Superior temporal gyrus (tissue), 1 donor: ENCODE results near the gene FBXL14.

Experiments used
- DNase-seq: peaks from one replicate; pipeline ENCODE4 v3.0.0-alpha.2; 2016; ENCODE audit errors: extremely low spot score

The FBXL14 gene

GRCh38 chr12:1594261-1595025 lies at the start of gene FBXL14:
TSS of gene FBXL14 (minus strand) at chr12:1594581. CDS start at chr12:1594066, 515 bp downstream.
- DNase-seq: peak; percentile 90

GRCh38 chr12:1643905-1644533 lies 49.6 kb upstream of the FBXL14 start:
- no peak for DNase-seq

GRCh38 chr12:1643043-1643442 lies 48.7 kb upstream of the FBXL14 start:
- no peak for DNase-seq

GRCh38 chr12:1642513-1642912 lies 48.1 kb upstream of the FBXL14 start:
- no peak for DNase-seq

GRCh38 chr12:1640328-1641234 lies 46.2 kb upstream of the FBXL14 start:
- DNase-seq: no peak

- no peak for DNase-seq
Measured at GRCh38 chr12:1639538-1639937, 45.2 kb upstream of the FBXL14 start.

GRCh38 chr12:1638203-1638602 lies 43.8 kb upstream of the FBXL14 start:
- no peak for DNase-seq

- no peak for DNase-seq
Measured at GRCh38 chr12:1635301-1636095, 41.1 kb upstream of the FBXL14 start.

- peak; percentile 94 for DNase-seq
Measured at GRCh38 chr12:1634590-1635191, 40.3 kb upstream of the FBXL14 start.

GRCh38 chr12:1634149-1634548 lies 39.8 kb upstream of the FBXL14 start:
- DNase-seq: no peak

GRCh38 chr12:1633459-1633858 lies 39.1 kb upstream of the FBXL14 start:
- DNase-seq: no peak

GRCh38 chr12:1632702-1633101 lies 38.3 kb upstream of the FBXL14 start:
- no peak for DNase-seq

GRCh38 chr12:1630827-1631591 lies 36.6 kb upstream of the FBXL14 start:
- no peak for DNase-seq

- no peak for DNase-seq
Measured at GRCh38 chr12:1630133-1630826, 35.9 kb upstream of the FBXL14 start.

- no peak for DNase-seq
Measured at GRCh38 chr12:1629338-1630132, 35.2 kb upstream of the FBXL14 start.

GRCh38 chr12:1628666-1629337 lies 34.4 kb upstream of the FBXL14 start, which contains the start of gene WNT5B:
TSS of gene WNT5B (plus strand) at chr12:1629231. CDS start at chr12:1631355, 2,124 bp downstream.
- no peak for DNase-seq

- DNase-seq: no peak
Measured at GRCh38 chr12:1622406-1622805, 28.0 kb upstream of the FBXL14 start.

- DNase-seq: no peak
Measured at GRCh38 chr12:1620092-1620491, 25.7 kb upstream of the FBXL14 start.
